Activated CD4-positive, alpha-beta T cell treated with anti-CD3 and anti-CD28 coated beads for 36 hours (primary cell): ENCODE data around the gene SRL. TPM values are rescaled to one million over a fixed set of nuclear protein-coding genes. Genes with fewer than 3 reads are reported as not detected.
"Not testable (repeated sequence)": the region's sequence is repeated elsewhere in the genome, so short reads cannot be mapped to it uniquely, and the experiment has no call there.

Experiments
- ATAC-seq: fragments of 200-7000 bp; cut with Tn5 transposase; one replicate; pipeline ENCODE4 v1.10.0; 2021; ENCODE audit warnings: mild to moderate bottlenecking, moderate library complexity
- CTCF ChIA-PET: fragments of 350-600 bp; sonication (Branson Sonifier 250); formaldehyde crosslinking; loops from one replicate; lab custom pipeline; 2021; ENCODE audit warnings: antibody characterized with exemption; lab: Charles Lee
- POLR2A ChIA-PET: fragments of 350-600 bp; sonication (Branson Sonifier 250); formaldehyde crosslinking; loops from one replicate; lab custom pipeline; 2021; ENCODE audit warnings: antibody characterized with exemption, inconsistent platforms; lab: Charles Lee
- DNase-seq: peaks from one replicate; pipeline ENCODE4 v3.0.0-alpha.2; 2020
- H3K27ac Mint-ChIP-seq: one replicate; pipeline ENCODE4 v1.8.0; 2021; ENCODE audit warnings: mixed read lengths
- H3K27me3 Mint-ChIP-seq: one replicate; pipeline ENCODE4 v1.8.0; 2021; ENCODE audit warnings: mixed read lengths
- H3K36me3 Mint-ChIP-seq: one replicate; pipeline ENCODE4 v1.8.0; 2021; ENCODE audit warnings: low read depth, mixed read lengths
- H3K4me1 Mint-ChIP-seq: one replicate; pipeline ENCODE4 v1.8.0; 2021; ENCODE audit warnings: mixed read lengths
- H3K4me3 Mint-ChIP-seq: one replicate; pipeline ENCODE4 v1.8.0; 2021; ENCODE audit warnings: mild to moderate bottlenecking, moderate library complexity, mixed read lengths
- H3K9me3 Mint-ChIP-seq: one replicate; pipeline ENCODE4 v1.8.0; 2021; ENCODE audit warnings: low read depth, mixed read lengths
- intact Hi-C, 2 experiments: fragments of 100-400 bp; cut with DNase I in 1 of 2; cut with micrococcal nuclease in 1 of 2; formaldehyde crosslinking; loops; one replicate each; pipeline versions ENCODE4 v1.14.2 to v1.15.1; 2022 to 2024; cut with DNase I, micrococcal nuclease
- total RNA-seq, 2 experiments: library from RNA; stranded (reverse); gene quantifications; one replicate each; pipeline ENCODE4 v1.2.3, GENCODE V29; 2021

The SRL gene
- total RNA-seq, 2 experiments from 2014 or later = not detected

- intact Hi-C loops = no loop called here
- DNase-seq = no peak
- Mint-ChIP-seq H3K27me3 (no peaks in the 10 kb centered on the region), H3K36me3 (no peaks in the 10 kb centered on the region), H3K27ac (no peak overlapping the region), H3K9me3 (no peaks in the 10 kb centered on the region), H3K4me3 (no peak overlapping the region), H3K4me1 (no peaks in the 10 kb centered on the region)
- POLR2A ChIA-PET = no interaction called here
- CTCF ChIA-PET = no interaction called here
- no peak for ATAC-seq
These were observed 16.8 kb downstream of the SRL start for GRCh38 chr16:4225075-4225474.

DNA sequence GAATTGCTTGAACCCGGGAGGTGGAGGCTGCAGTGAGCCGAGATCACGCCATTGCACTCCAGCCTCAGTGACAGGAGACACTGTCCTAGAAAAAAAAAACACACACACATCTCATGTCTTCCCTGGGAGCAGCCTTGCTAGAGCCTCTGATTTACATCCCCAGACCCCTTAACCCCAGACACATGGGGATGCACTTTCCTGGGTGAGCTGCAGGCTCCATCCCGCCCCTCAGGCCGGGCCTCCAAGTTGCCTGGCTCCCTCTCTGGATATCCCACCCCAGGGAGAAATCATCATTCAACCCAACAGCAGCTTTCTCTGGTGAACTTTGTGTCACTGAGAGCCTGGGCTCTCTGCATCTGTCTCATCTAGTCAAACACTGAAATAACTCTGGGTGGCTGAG lies 21.5 kb downstream of the SRL start:
- CTCF ChIA-PET = interaction anchor here (0.6 to 0.7 kb wide), 2 partner anchors 18 to 285 kb away, joined by 4 to 5 read pairs; no protein-coding TSS in a partner anchor
- intact Hi-C loops = no loop called here
- H3K9me3 Mint-ChIP-seq = no peaks in the 10 kb centered on the region
- no peaks in the 10 kb centered on the region for H3K4me1 Mint-ChIP-seq
- H3K36me3 Mint-ChIP-seq = no peaks in the 10 kb centered on the region
- DNase-seq (no peak), ATAC-seq (no peak)
- POLR2A ChIA-PET = interaction anchor here (0.6 kb wide), 1 partner anchor 192 kb away, joined by 12 read pairs; no protein-coding TSS in a partner anchor
- no peak overlapping the region for H3K4me3 Mint-ChIP-seq
- H3K27ac Mint-ChIP-seq = no peak overlapping the region
- peaks cover 2% of the 10 kb centered on the region for H3K27me3 Mint-ChIP-seq

GRCh38 chr16:4218202-4218601 lies 23.7 kb downstream of the SRL start:
- Mint-ChIP-seq H3K27ac (no peak overlapping the region), H3K27me3 (peaks cover 2% of the 10 kb centered on the region), H3K4me1 (no peaks in the 10 kb centered on the region), H3K4me3 (no peak overlapping the region), H3K9me3 (no peaks in the 10 kb centered on the region), H3K36me3 (no peaks in the 10 kb centered on the region)
- POLR2A ChIA-PET = no interaction called here
- DNase-seq (no peak), ATAC-seq (no peak)
- intact Hi-C loops = no loop called here
- CTCF ChIA-PET = no interaction called here

- DNase-seq = no peak
- Mint-ChIP-seq H3K36me3 (no peaks in the 10 kb centered on the region), H3K4me1 (no peaks in the 10 kb centered on the region), H3K27ac (no peak overlapping the region), H3K4me3 (no peak overlapping the region), H3K27me3 (peaks cover 2% of the 10 kb centered on the region), H3K9me3 (no peaks in the 10 kb centered on the region)
- no peak for ATAC-seq
- POLR2A ChIA-PET = no interaction called here
- intact Hi-C loops = no loop called here
- CTCF ChIA-PET = interaction anchor here (0.5 kb wide), 1 partner anchor 125 kb away, joined by 3 read pairs; no protein-coding TSS in a partner anchor
These were observed 24.4 kb downstream of the SRL start for GRCh38 chr16:4217204-4218131.

GRCh38 chr16:4216596-4216995 lies 25.3 kb downstream of the SRL start:
- POLR2A ChIA-PET = no interaction called here
- ATAC-seq (no peak), DNase-seq (no peak)
- CTCF ChIA-PET = interaction anchor here (0.5 kb wide), 1 partner anchor 126 kb away, joined by 3 read pairs; no protein-coding TSS in a partner anchor
- Mint-ChIP-seq H3K9me3 (no peaks in the 10 kb centered on the region), H3K4me3 (no peak overlapping the region), H3K36me3 (no peaks in the 10 kb centered on the region), H3K27ac (no peak overlapping the region), H3K27me3 (peaks cover 2% of the 10 kb centered on the region), H3K4me1 (no peaks in the 10 kb centered on the region)
- intact Hi-C loops = no loop called here

- POLR2A ChIA-PET = no interaction called here
- Mint-ChIP-seq H3K36me3 (no peaks in the 10 kb centered on the region), H3K9me3 (no peaks in the 10 kb centered on the region), H3K27me3 (peaks cover 2% of the 10 kb centered on the region), H3K4me1 (no peaks in the 10 kb centered on the region), H3K27ac (no peak overlapping the region), H3K4me3 (no peak overlapping the region)
- no peak for ATAC-seq
- no peak for DNase-seq
- intact Hi-C loops = no loop called here
- CTCF ChIA-PET = no interaction called here
These were observed 26.8 kb downstream of the SRL start for GRCh38 chr16:4215106-4215505.

GRCh38 chr16:4214215-4214621 lies 27.7 kb downstream of the SRL start:
- CTCF ChIA-PET = no interaction called here
- no peak for DNase-seq
- H3K4me3 Mint-ChIP-seq = no peak overlapping the region
- peaks cover 2% of the 10 kb centered on the region for H3K27me3 Mint-ChIP-seq
- H3K9me3 Mint-ChIP-seq = no peaks in the 10 kb centered on the region
- no peak for ATAC-seq
- POLR2A ChIA-PET = no interaction called here
- intact Hi-C loops = no loop called here
- H3K4me1 Mint-ChIP-seq = no peaks in the 10 kb centered on the region
- no peaks in the 10 kb centered on the region for H3K36me3 Mint-ChIP-seq
- H3K27ac Mint-ChIP-seq = no peak overlapping the region

- no peaks in the 10 kb centered on the region for H3K36me3 Mint-ChIP-seq
- POLR2A ChIA-PET = no interaction called here
- ATAC-seq (no peak), DNase-seq (no peak)
- intact Hi-C loops = no loop called here
- no peaks in the 10 kb centered on the region for H3K9me3 Mint-ChIP-seq
- H3K27me3 Mint-ChIP-seq = peaks cover 2% of the 10 kb centered on the region
- no peak overlapping the region for H3K4me3 Mint-ChIP-seq
- CTCF ChIA-PET = no interaction called here
- H3K4me1 Mint-ChIP-seq = no peaks in the 10 kb centered on the region
- H3K27ac Mint-ChIP-seq = no peak overlapping the region
These were observed 28.1 kb downstream of the SRL start for GRCh38 chr16:4213737-4214136.

DNA sequence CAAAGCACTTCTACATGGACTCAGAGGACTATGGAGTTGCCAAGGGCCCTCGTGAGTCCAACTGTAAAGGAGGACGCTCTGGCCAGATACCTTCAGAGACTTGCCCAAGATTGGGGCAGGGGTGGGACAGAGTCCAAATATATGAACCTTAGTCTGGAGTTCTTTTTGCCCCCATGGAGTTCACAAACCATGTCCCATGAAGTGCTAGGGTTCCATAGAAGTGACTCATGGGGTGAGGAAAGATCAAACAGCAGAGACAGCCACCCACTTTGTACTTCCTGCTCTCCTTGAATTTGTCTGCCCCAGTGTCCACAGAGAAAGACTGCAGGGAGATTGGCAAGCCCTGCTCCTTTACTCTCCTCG lies 29.0 kb downstream of the SRL start:
- CTCF ChIA-PET = no interaction called here
- DNase-seq (no peak), ATAC-seq (no peak)
- Mint-ChIP-seq H3K27ac (no peak overlapping the region), H3K9me3 (no peaks in the 10 kb centered on the region), H3K36me3 (no peaks in the 10 kb centered on the region), H3K27me3 (peaks cover 2% of the 10 kb centered on the region), H3K4me1 (peaks cover under 1% of the 10 kb centered on the region), H3K4me3 (no peak overlapping the region)
- intact Hi-C loops = no loop called here
- POLR2A ChIA-PET = no interaction called here

DNA sequence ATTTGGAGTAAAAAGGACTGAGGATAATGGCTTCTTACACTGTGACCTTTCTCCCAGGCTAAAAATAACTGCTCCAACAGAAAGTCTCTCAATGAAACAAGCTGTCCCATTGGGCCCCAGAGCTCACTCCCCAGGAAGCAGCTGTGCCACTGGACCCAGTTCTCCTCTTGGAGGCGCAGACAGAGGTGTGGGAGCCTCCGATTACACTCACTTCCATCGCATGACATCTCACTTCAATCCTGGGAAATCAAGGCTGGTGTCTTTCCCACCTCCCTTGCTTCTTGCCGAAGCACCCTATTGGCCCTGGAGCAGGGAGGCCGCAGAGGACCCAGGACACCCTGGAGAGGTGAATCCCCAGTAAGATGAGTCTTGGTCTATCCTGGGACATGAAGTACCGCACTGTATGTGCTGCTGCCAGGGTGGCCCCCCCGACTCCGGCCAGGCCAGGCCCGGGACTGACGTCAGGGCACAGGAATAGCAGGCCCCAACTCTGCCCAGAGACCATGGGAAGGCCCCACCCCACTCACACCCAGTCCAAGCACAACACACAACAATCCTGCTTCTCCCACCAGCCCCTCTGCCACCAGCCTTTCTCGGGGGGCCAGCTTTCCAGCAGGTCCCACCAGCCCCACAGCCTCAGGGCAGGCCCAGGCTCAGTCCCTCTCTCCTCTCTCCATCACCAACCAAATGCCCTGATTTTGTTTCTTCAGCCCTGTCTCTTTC lies 29.5 kb downstream of the SRL start:
- Mint-ChIP-seq H3K9me3 (no peaks in the 10 kb centered on the region), H3K27me3 (peaks cover 2% of the 10 kb centered on the region), H3K4me3 (no peak overlapping the region), H3K27ac (no peak overlapping the region), H3K36me3 (no peaks in the 10 kb centered on the region), H3K4me1 (peaks cover 4% of the 10 kb centered on the region)
- DNase-seq (no peak), ATAC-seq (no peak)
- ChIA-PET POLR2A (no interaction called here), CTCF (no interaction called here)
- intact Hi-C loops = no loop called here

- H3K36me3 Mint-ChIP-seq, ATAC-seq, H3K9me3 Mint-ChIP-seq, H3K27ac Mint-ChIP-seq, H3K4me1 Mint-ChIP-seq, CTCF ChIA-PET, H3K27me3 Mint-ChIP-seq, DNase-seq, H3K4me3 Mint-ChIP-seq, intact Hi-C loops: not testable (repeated sequence)
- POLR2A ChIA-PET = interaction anchor here (0.7 kb wide), 1 partner anchor 32 kb away, joined by 7 read pairs; no protein-coding TSS in a partner anchor
These were observed 30.3 kb downstream of the SRL start for GRCh38 chr16:4211445-4212210.
